HCT116 (cell line): ENCODE results near the gene TIE1. TPM values are rescaled to one million over a fixed set of nuclear protein-coding genes. Genes with fewer than 3 reads are reported as not detected.

Source experiments
- ATAC-seq: fragments of 200-7000 bp; cut with Tn5 transposase; 2 replicates; pipeline ENCODE4 v1.9.1; 2020; ENCODE audit warnings: mild to moderate bottlenecking, moderate library complexity
- BruUV-seq: library from RNA; stranded (reverse); fragments of 400-500 nt; replicated peaks from 2 replicates; lab custom pipeline; 2021; lab: Mats Ljungman, UMichigan
- CTCF ChIA-PET: fragments of 300-600 bp; sonication (Branson Sonifier 250); formaldehyde crosslinking; loops from one replicate; lab custom pipeline; 2021; ENCODE audit warnings: antibody characterized with exemption; lab: Charles Lee
- POLR2A ChIA-PET: fragments of 300-600, 350-600 bp; sonication (Branson Sonifier 250); formaldehyde crosslinking; loops from one replicate; lab custom pipeline; 2021; ENCODE audit warnings: antibody characterized with exemption; lab: Charles Lee
- RAD21 ChIA-PET, 2 experiments: fragments of 300-600 bp; sonication (Branson Sonifier 250); formaldehyde crosslinking; loops; one replicate each; lab custom pipeline; 2023; ENCODE audit warnings: low total read pairs in 2 of 2; ENCODE audit not compliant: uncharacterized antibody in 2 of 2, unreplicated experiment in 2 of 2, low non-redundant PET in 1 of 2; lab: Charles Lee
- DNase-seq: peaks from one replicate; pipeline ENCODE4 v3.0.0-alpha.2; 2010; ENCODE audit warnings: low read depth, low spot score
- H2AFZ ChIP-seq: fragments of 200-600 bp; shearing (Covaris generic), sonication (generic); 2 replicates; pipeline ENCODE4 v1.6.1; 2017; ENCODE audit warnings: low read depth, mixed run types, mixed read lengths, antibody characterized with exemption, low read length; ENCODE audit not compliant: poor library complexity, severe bottlenecking
- H3K27ac ChIP-seq: 2 replicates; pipeline ENCODE4 v1.5.1; 2012; ENCODE audit warnings: low read depth, low read length
- H3K27me3 ChIP-seq: fragments of 200-600 bp; sonication (generic); 2 replicates; pipeline ENCODE4 v1.6.1; 2016; ENCODE audit warnings: mixed run types, low read length, mixed read lengths; ENCODE audit not compliant: insufficient read depth
- H3K36me3 ChIP-seq, 2 experiments: fragments of 200-500 bp in 1 of 2; fragments of 200-600 bp in 1 of 2; sonication (Bioruptor generic) in 1 of 2; sonication (generic) in 1 of 2; 2 replicates each; pipeline versions ENCODE4 v1.5.1 to v1.6.1; 2014 to 2016; ENCODE audit warnings: low read length in 2 of 2, inconsistent platforms in 1 of 2, mixed read lengths in 1 of 2, mixed run types in 1 of 2; ENCODE audit not compliant: insufficient read depth in 2 of 2, control insufficient read depth in 1 of 2
- H3K4me1 ChIP-seq, 2 experiments: fragments of 200-600 bp in 1 of 2; sonication (generic) in 1 of 2; 2 replicates each; pipeline versions ENCODE4 v1.5.1 to v1.6.1; 2012 to 2017; ENCODE audit warnings: low read length in 2 of 2, inconsistent platforms in 1 of 2, mild to moderate bottlenecking in 1 of 2, mixed read lengths in 1 of 2, mixed run types in 1 of 2, moderate library complexity in 1 of 2; ENCODE audit not compliant: insufficient read depth in 2 of 2, control insufficient read depth in 1 of 2
- H3K4me2 ChIP-seq: fragments of 200-600 bp; sonication (generic); 2 replicates; pipeline ENCODE4 v1.6.1; 2017; ENCODE audit warnings: mixed run types, low read length, mixed read lengths
- H3K4me3 ChIP-seq, 2 experiments: fragments of 200-600 bp in 1 of 2; sonication (generic) in 1 of 2; replicated peaks in 1 of 2; 2 replicates each; pipeline ENCODE4 v1.5.1; 2011 to 2016; ENCODE audit warnings: low read length in 2 of 2, control low read depth in 1 of 2, low read depth in 1 of 2, mild to moderate bottlenecking in 1 of 2, mixed read lengths in 1 of 2, mixed run types in 1 of 2
- H3K79me2 ChIP-seq: fragments of 200-600 bp; sonication (generic); 2 replicates; pipeline ENCODE4 v1.6.1; 2017; ENCODE audit warnings: mild to moderate bottlenecking, mixed run types, low read length, moderate library complexity, mixed read lengths; ENCODE audit not compliant: insufficient read depth
- H3K9ac ChIP-seq: fragments of 200-600 bp; sonication (generic); 2 replicates; pipeline ENCODE4 v1.6.1; 2016; ENCODE audit warnings: low read length, mixed read lengths
- H3K9me2 ChIP-seq: fragments of 200-600 bp; sonication (generic), shearing (Covaris generic); 2 replicates; pipeline ENCODE4 v1.6.1; 2017; ENCODE audit warnings: mixed run types, mild to moderate bottlenecking, moderate library complexity; ENCODE audit not compliant: insufficient read depth
- H3K9me3 ChIP-seq, 2 experiments: fragments of 200-500 bp in 1 of 2; fragments of 200-600 bp in 1 of 2; sonication (Bioruptor generic) in 1 of 2; sonication (generic) in 1 of 2; 2 replicates each; pipeline ENCODE4 v1.6.1; 2014 to 2017; ENCODE audit warnings: low read length in 2 of 2, mixed read lengths in 2 of 2, inconsistent platforms in 1 of 2, low read depth in 1 of 2, mild to moderate bottlenecking in 1 of 2, mixed run types in 1 of 2, moderate library complexity in 1 of 2; ENCODE audit not compliant: control insufficient read depth in 1 of 2, insufficient read depth in 1 of 2
- H4K20me1 ChIP-seq: fragments of 200-600 bp; sonication (generic), shearing (Covaris generic); 2 replicates; pipeline ENCODE4 v1.6.1; 2017; ENCODE audit warnings: mixed run types, mild to moderate bottlenecking, moderate library complexity; ENCODE audit not compliant: insufficient read depth
- ATF3 ChIP-seq: IDR thresholded peaks from 2 replicates; pipeline ENCODE4 v1.6.1; 2012
- EGR1 ChIP-seq: IDR thresholded peaks from 2 replicates; pipeline ENCODE4 v1.6.1; 2012; ENCODE audit warnings: low read depth
- ELF1 ChIP-seq: IDR thresholded peaks from 2 replicates; pipeline ENCODE4 v1.6.1; 2012; ENCODE audit warnings: low read depth, borderline replicate concordance
- EZH2 ChIP-seq: fragments of 200-600 bp; sonication (generic); IDR thresholded peaks from 2 replicates; pipeline ENCODE4 v1.6.1; 2017; ENCODE audit warnings: antibody characterized with exemption, mixed run types
- EZH2phosphoT487 ChIP-seq: fragments of 200-600 bp; IDR thresholded peaks from 2 replicates; pipeline ENCODE4 v1.6.1; 2018; ENCODE audit warnings: antibody characterized with exemption, borderline replicate concordance
- FOSL1 ChIP-seq: IDR thresholded peaks from 2 replicates; pipeline ENCODE4 v1.6.1; 2012; ENCODE audit warnings: low read depth
- JUND ChIP-seq: IDR thresholded peaks from 2 replicates; pipeline ENCODE4 v1.6.1; 2012
- MAX ChIP-seq: IDR thresholded peaks from 2 replicates; pipeline ENCODE4 v1.6.1; 2012
- POLR2A ChIP-seq: IDR thresholded peaks from 2 replicates; pipeline ENCODE4 v1.7.0; 2011; ENCODE audit warnings: borderline replicate concordance; ENCODE audit not compliant: insufficient read depth, insufficient read length; ENCODE audit errors: extremely low read depth
- RAD21 ChIP-seq: IDR thresholded peaks from 2 replicates; pipeline ENCODE4 v1.6.1; 2012; ENCODE audit warnings: low read depth, mild to moderate bottlenecking
- SIN3A ChIP-seq: IDR thresholded peaks from 2 replicates; pipeline ENCODE4 v1.6.1; 2012; ENCODE audit warnings: low read depth
- SP1 ChIP-seq: IDR thresholded peaks from 2 replicates; pipeline ENCODE4 v1.6.1; 2012; ENCODE audit warnings: low read depth
- SRF ChIP-seq: IDR thresholded peaks from 2 replicates; pipeline ENCODE4 v1.6.1; 2012; ENCODE audit warnings: low read depth
- TCF7L2 ChIP-seq: IDR thresholded peaks from 2 replicates; pipeline ENCODE4 v1.7.0; 2011; ENCODE audit warnings: borderline replicate concordance, inconsistent platforms; ENCODE audit not compliant: insufficient read depth, insufficient read length; ENCODE audit errors: extremely low read depth
- YY1 ChIP-seq: IDR thresholded peaks from 2 replicates; pipeline ENCODE4 v1.6.1; 2011; ENCODE audit warnings: low read length, low read depth, moderate library complexity, mild to moderate bottlenecking; ENCODE audit not compliant: insufficient replicate concordance; ENCODE audit errors: extremely low read depth
- intact Hi-C: fragments of 100-400 bp; cut with micrococcal nuclease; formaldehyde crosslinking; loops from 2 replicates; pipeline ENCODE4 v1.10.0; 2022
- total RNA-seq: library from RNA; stranded (reverse); gene quantifications from one replicate; pipeline ENCODE4 v1.2.1, GENCODE V29; 2021; ENCODE audit not compliant: unreplicated experiment
- TF ChIP-seq, protein P1 (sequence below), 3 experiments: fragments of 200-600 bp in 1 of 3; sonication (generic) in 1 of 3; IDR thresholded peaks in 2 of 3; conservative IDR thresholded peaks in 1 of 3; 2 replicates each; pipeline ENCODE4 v1.5.1; 2012 to 2017; ENCODE audit warnings: low read depth in 2 of 3, low read length in 2 of 3, antibody characterized with exemption in 1 of 3, borderline replicate concordance in 1 of 3, control low read depth in 1 of 3, mild to moderate bottlenecking in 1 of 3, mixed read lengths in 1 of 3, mixed run types in 1 of 3, moderate library complexity in 1 of 3; ENCODE audit not compliant: insufficient read depth in 1 of 3
- TF ChIP-seq, protein P2 (sequence below): IDR thresholded peaks from 2 replicates; pipeline ENCODE4 v1.6.1; 2011; ENCODE audit warnings: mild to moderate bottlenecking, low read length, moderate library complexity; ENCODE audit not compliant: insufficient replicate concordance; ENCODE audit errors: extremely low read depth

The TIE1 gene
- total RNA-seq, 1 experiment from 2014 or later, result not detected

GRCh38 chr1:43327549-43328292 is 26.9 kb downstream of the TIE1 start (continued):
- no peak for TF ChIP-seq YY1
- no peak for TF ChIP-seq SRF
- no peak for TF ChIP-seq SIN3A
- no peak for TF ChIP-seq MAX
- no peak for TF ChIP-seq RAD21
- TF ChIP-seq TCF7L2, result no peak
- no peak for TF ChIP-seq JUND
- no peak for TF ChIP-seq ATF3
- TF ChIP-seq FOSL1, result no peak

DNA sequence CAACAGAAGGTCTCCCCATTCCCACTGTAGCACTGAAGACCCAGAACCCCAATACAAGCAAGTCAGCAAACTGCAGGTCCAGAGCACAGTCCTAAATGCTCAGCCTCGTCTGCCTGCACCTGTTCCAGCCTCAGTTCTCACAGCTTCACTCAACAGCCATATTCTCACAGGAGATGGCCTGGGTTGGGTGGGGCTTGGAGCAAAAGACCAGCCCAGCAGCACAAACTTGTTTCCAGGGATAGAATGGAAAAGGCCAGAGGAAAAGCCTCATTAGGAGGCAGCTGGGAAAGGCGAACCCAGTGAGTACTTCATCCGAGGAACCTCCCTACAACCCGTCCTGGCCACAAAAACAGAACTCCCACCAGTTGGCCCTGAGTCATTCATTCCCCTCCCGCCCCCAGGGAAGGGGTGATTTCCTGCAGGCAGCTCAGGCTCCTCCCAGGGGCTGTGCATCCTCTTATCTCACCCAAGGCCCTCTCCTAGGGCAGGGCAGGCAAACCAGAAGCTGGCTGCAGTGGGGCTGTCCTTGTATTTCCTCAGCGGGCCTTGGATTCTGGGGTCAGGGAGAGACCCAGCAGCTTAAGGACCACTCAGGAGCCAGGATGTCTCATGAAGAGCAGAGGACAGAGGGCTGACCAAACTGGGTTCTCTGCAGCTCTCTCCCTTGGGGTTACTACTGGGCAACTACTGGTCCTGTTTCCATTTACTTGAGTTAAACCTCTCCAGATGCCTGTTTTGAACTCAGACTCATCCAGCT is 29.4 kb downstream of the TIE1 start:
- BruUV-seq, result no TSS peak
- Histone ChIP-seq H3K27ac (0 out of 2 replicates have a peak overlapping the region, but pooled peaks have one; percentile 15), H3K4me1 (peaks cover 10 to 15% of the 10 kb centered on the region in 2 experiments), H3K9ac (0 out of 2 replicates have a peak overlapping the region, but pooled peaks have one; percentile 20), H3K4me3 (no peak overlapping the region), H3K9me2 (no peaks in the 10 kb centered on the region), H3K79me2 (no peaks in the 10 kb centered on the region), H3K9me3 (peaks cover 3 to 11% of the 10 kb centered on the region in 2 experiments), H4K20me1 (no peaks in the 10 kb centered on the region), H3K36me3 (no peaks in the 10 kb centered on the region), H3K4me2 (peak overlapping the region; percentile 54), H2AFZ (no peak overlapping the region), H3K27me3 (no peaks in the 10 kb centered on the region)
- peak; percentile 86 for ATAC-seq
- ChIA-PET CTCF (no interaction called here), POLR2A (interaction anchor here (1.1 kb wide), 1 partner anchor 18 kb away, joined by 4 read pairs; no protein-coding TSS in a partner anchor), RAD21 (no interaction called here)
- intact Hi-C loops, result no loop called here
- no peak for DNase-seq
- no peak for TF ChIP-seq FOSL1
- no peak for TF ChIP-seq EZH2
- TF ChIP-seq, protein P1, sequence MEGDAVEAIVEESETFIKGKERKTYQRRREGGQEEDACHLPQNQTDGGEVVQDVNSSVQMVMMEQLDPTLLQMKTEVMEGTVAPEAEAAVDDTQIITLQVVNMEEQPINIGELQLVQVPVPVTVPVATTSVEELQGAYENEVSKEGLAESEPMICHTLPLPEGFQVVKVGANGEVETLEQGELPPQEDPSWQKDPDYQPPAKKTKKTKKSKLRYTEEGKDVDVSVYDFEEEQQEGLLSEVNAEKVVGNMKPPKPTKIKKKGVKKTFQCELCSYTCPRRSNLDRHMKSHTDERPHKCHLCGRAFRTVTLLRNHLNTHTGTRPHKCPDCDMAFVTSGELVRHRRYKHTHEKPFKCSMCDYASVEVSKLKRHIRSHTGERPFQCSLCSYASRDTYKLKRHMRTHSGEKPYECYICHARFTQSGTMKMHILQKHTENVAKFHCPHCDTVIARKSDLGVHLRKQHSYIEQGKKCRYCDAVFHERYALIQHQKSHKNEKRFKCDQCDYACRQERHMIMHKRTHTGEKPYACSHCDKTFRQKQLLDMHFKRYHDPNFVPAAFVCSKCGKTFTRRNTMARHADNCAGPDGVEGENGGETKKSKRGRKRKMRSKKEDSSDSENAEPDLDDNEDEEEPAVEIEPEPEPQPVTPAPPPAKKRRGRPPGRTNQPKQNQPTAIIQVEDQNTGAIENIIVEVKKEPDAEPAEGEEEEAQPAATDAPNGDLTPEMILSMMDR (IDR thresholded peaks at IDR 0.05 in 2 of 3, conservative IDR thresholded peaks at IDR 0.05 in 1 of 3; ENCODE audit: borderline replicate concordance in 1 of 3, insufficient read depth in 1 of 3, low read depth in 2 of 3, low read length in 2 of 3), result no peak
- peak; percentile 32; the same call in 1 of the 2 replicates for TF ChIP-seq SP1
- no peak for TF ChIP-seq TCF7L2
- TF ChIP-seq ELF1, result no peak
- TF ChIP-seq SIN3A, result no peak
- no peak for TF ChIP-seq POLR2A
- TF ChIP-seq YY1, result no peak
- TF ChIP-seq SRF, result no peak
- TF ChIP-seq MAX, result no peak
- TF ChIP-seq JUND, result 0 out of 2 replicates have a peak, but pooled peaks have one; percentile 17
- TF ChIP-seq EGR1, result peak; percentile 50; the same call in 1 of the 2 replicates
- no peak for TF ChIP-seq EZH2phosphoT487
- TF ChIP-seq, protein P2, sequence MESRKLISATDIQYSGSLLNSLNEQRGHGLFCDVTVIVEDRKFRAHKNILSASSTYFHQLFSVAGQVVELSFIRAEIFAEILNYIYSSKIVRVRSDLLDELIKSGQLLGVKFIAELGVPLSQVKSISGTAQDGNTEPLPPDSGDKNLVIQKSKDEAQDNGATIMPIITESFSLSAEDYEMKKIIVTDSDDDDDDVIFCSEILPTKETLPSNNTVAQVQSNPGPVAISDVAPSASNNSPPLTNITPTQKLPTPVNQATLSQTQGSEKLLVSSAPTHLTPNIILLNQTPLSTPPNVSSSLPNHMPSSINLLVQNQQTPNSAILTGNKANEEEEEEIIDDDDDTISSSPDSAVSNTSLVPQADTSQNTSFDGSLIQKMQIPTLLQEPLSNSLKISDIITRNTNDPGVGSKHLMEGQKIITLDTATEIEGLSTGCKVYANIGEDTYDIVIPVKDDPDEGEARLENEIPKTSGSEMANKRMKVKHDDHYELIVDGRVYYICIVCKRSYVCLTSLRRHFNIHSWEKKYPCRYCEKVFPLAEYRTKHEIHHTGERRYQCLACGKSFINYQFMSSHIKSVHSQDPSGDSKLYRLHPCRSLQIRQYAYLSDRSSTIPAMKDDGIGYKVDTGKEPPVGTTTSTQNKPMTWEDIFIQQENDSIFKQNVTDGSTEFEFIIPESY, result no peak
